Activated CD4-positive, alpha-beta memory T cell treated with anti-CD3 and anti-CD28 coated beads for 36 hours (primary cell): Measurements from ENCODE around the gene CHMP3. TPM values are rescaled to one million over a fixed set of nuclear protein-coding genes. Genes with fewer than 3 reads are reported as not detected.

Experiments used
- CTCF ChIA-PET: fragments of 350-600 bp; sonication (Branson Sonifier 250); formaldehyde crosslinking; loops from one replicate; lab custom pipeline; 2021; ENCODE audit warnings: antibody characterized with exemption, inconsistent platforms; lab: Charles Lee
- POLR2A ChIA-PET: fragments of 350-600 bp; sonication (Branson Sonifier 250); formaldehyde crosslinking; loops from one replicate; lab custom pipeline; 2021; ENCODE audit warnings: antibody characterized with exemption; lab: Charles Lee
- DNase-seq: peaks from one replicate; pipeline ENCODE4 v3.0.0-alpha.2; 2020
- H3K27ac Mint-ChIP-seq: one replicate; pipeline ENCODE4 v1.8.0; 2021; ENCODE audit warnings: mixed read lengths
- H3K27me3 Mint-ChIP-seq: one replicate; pipeline ENCODE4 v1.8.0; 2021; ENCODE audit warnings: mixed read lengths
- H3K36me3 Mint-ChIP-seq: one replicate; pipeline ENCODE4 v1.8.0; 2021; ENCODE audit warnings: mixed read lengths
- H3K4me1 Mint-ChIP-seq: one replicate; pipeline ENCODE4 v1.8.0; 2021; ENCODE audit warnings: low read depth, mixed read lengths
- H3K4me3 Mint-ChIP-seq: one replicate; pipeline ENCODE4 v1.8.0; 2021; ENCODE audit warnings: mild to moderate bottlenecking, mixed read lengths
- H3K9me3 Mint-ChIP-seq: one replicate; pipeline ENCODE4 v1.8.0; 2021; ENCODE audit warnings: mixed read lengths
- intact Hi-C: fragments of 100-400 bp; cut with micrococcal nuclease; formaldehyde crosslinking; loops from one replicate; pipeline ENCODE4 v1.15.1; 2023
- total RNA-seq, 2 experiments: library from RNA; stranded (reverse); gene quantifications; one replicate each; pipeline ENCODE4 v1.2.3, GENCODE V29; 2021

The CHMP3 gene
- total RNA-seq, 2 experiments from 2014 or later = 36.5 to 38.6 TPM

GRCh38 chr2:86453836-86454235 lies 109.4 kb downstream of the CHMP3 start:
- Mint-ChIP-seq H3K9me3 (no peaks in the 10 kb centered on the region), H3K36me3 (peaks cover 67% of the 10 kb centered on the region), H3K4me1 (peaks cover 30% of the 10 kb centered on the region), H3K27me3 (no peaks in the 10 kb centered on the region), H3K4me3 (no peak overlapping the region), H3K27ac (peak overlapping the region; percentile 58)
- ChIA-PET CTCF (no interaction called here), POLR2A (interaction anchor here (1.7 kb wide), 1 partner anchor 12 kb away, joined by 4 read pairs; no protein-coding TSS in a partner anchor)
- intact Hi-C loops = no loop called here
- no peak for DNase-seq

Other genes with a start within 250 kb of the CHMP3 start
- under 1 TPM; 0.07 to 0.15 TPM for gene REEP1, start 225.8 kb downstream of the CHMP3 start, total RNA-seq
- gene KDM3A, start 122.1 kb downstream of the CHMP3 start, total RNA-seq = 10 to 100 TPM; 55.6 to 64.9 TPM
- 10 to 100 TPM; 12.3 to 13.1 TPM for gene RNF103, start 60.4 kb upstream of the CHMP3 start, total RNA-seq
- gene RMND5A, start 156.8 kb upstream of the CHMP3 start, total RNA-seq = 10 to 100 TPM; 30.1 to 32.8 TPM
- gene CD8A, start 227.5 kb upstream of the CHMP3 start, total RNA-seq = 1 to 10 TPM; 2.7 to 3.0 TPM